GM23338 (cell line): ENCODE data around the gene TNIP2. TPM values are rescaled to one million over a fixed set of nuclear protein-coding genes. Genes with fewer than 3 reads are reported as not detected.

ENCODE experiments used
- ATAC-seq: fragments of 200-7000 bp; cut with Tn5 transposase; 3 replicates; pipeline ENCODE4 v1.9.1; 2020
- DNase-seq: peaks from one replicate; pipeline ENCODE4 v3.0.0-alpha.2; 2015; ENCODE audit warnings: low spot score
- H2AFZ ChIP-seq: fragments of 200-600 bp; sonication (generic); 2 replicates; pipeline ENCODE4 v1.8.0; 2016; ENCODE audit warnings: antibody characterized with exemption, mild to moderate bottlenecking, moderate library complexity
- H3F3A ChIP-seq: fragments of 200-600 bp; sonication (generic); replicated peaks from 2 replicates; pipeline ENCODE4 v1.8.0; 2017; ENCODE audit warnings: antibody characterized with exemption, mixed run types, low read depth
- H3K27ac ChIP-seq: fragments of 200-600 bp; sonication (generic); 2 replicates; pipeline ENCODE4 v1.6.1; 2016; ENCODE audit warnings: low read depth
- H3K27me3 ChIP-seq: fragments of 200-600 bp; sonication (generic); 2 replicates; pipeline ENCODE4 v1.8.0; 2016; ENCODE audit warnings: mild to moderate bottlenecking, mixed run types, moderate library complexity; ENCODE audit not compliant: insufficient read depth
- H3K36me3 ChIP-seq: fragments of 200-600 bp; sonication (generic); 2 replicates; pipeline ENCODE4 v1.8.0; 2016; ENCODE audit warnings: mild to moderate bottlenecking; ENCODE audit not compliant: insufficient read depth
- H3K4me1 ChIP-seq: fragments of 200-600 bp; sonication (generic); 2 replicates; pipeline ENCODE4 v1.8.0; 2016; ENCODE audit warnings: mild to moderate bottlenecking, moderate library complexity; ENCODE audit not compliant: insufficient read depth
- H3K4me2 ChIP-seq: fragments of 200-600 bp; sonication (generic); 2 replicates; pipeline ENCODE4 v1.7.1; 2017; ENCODE audit warnings: mixed run types
- H3K4me3 ChIP-seq: fragments of 200-600 bp; sonication (generic); 2 replicates; pipeline ENCODE4 v1.6.1; 2016; ENCODE audit warnings: mixed run types
- H3K79me2 ChIP-seq: fragments of 200-600 bp; sonication (generic); replicated peaks from 2 replicates; pipeline ENCODE4 v1.8.0; 2017; ENCODE audit warnings: mild to moderate bottlenecking; ENCODE audit not compliant: insufficient read depth
- H3K9me2 ChIP-seq: fragments of 200-600 bp; sonication (generic); 2 replicates; pipeline ENCODE4 v1.8.0; 2017; ENCODE audit not compliant: insufficient read depth
- H4K20me1 ChIP-seq: fragments of 200-600 bp; sonication (generic); replicated peaks from 2 replicates; pipeline ENCODE4 v1.8.0; 2017; ENCODE audit warnings: mild to moderate bottlenecking; ENCODE audit not compliant: insufficient read depth
- H3K27ac Mint-ChIP-seq: 2 replicates; pipeline ENCODE4 v1.8.0; 2020; ENCODE audit warnings: inconsistent platforms, mild to moderate bottlenecking, moderate library complexity, mixed read lengths
- H3K27me3 Mint-ChIP-seq: 3 replicates; pipeline ENCODE4 v1.8.0; 2022; ENCODE audit warnings: low read depth, mild to moderate bottlenecking, moderate library complexity, mixed read lengths, inconsistent platforms; ENCODE audit not compliant: insufficient read depth, poor library complexity
- H3K36me3 Mint-ChIP-seq: 3 replicates; pipeline ENCODE4 v1.8.0; 2021; ENCODE audit warnings: low read depth, mild to moderate bottlenecking, inconsistent platforms, moderate library complexity, mixed read lengths
- H3K4me1 Mint-ChIP-seq: 3 replicates; pipeline ENCODE4 v1.8.0; 2020; ENCODE audit warnings: mild to moderate bottlenecking, inconsistent platforms, mixed read lengths
- H3K4me3 Mint-ChIP-seq: 3 replicates; pipeline ENCODE4 v1.8.0; 2021; ENCODE audit warnings: moderate library complexity, mild to moderate bottlenecking, inconsistent platforms, mixed read lengths
- H3K9me3 Mint-ChIP-seq: 3 replicates; pipeline ENCODE4 v1.8.0; 2020; ENCODE audit warnings: moderate library complexity, mild to moderate bottlenecking, inconsistent platforms, mixed read lengths
- CREB1 ChIP-seq: fragments of 250-450 bp; sonication (Bioruptor Pico); IDR thresholded peaks from 2 replicates; pipeline ENCODE4 v1.5.0; 2020; ENCODE audit warnings: low read depth, mild to moderate bottlenecking, moderate library complexity
- CTCF ChIP-seq, 2 experiments: fragments of 200-600 bp in 1 of 2; sonication (generic) in 1 of 2; conservative IDR thresholded peaks; 2 replicates each; pipeline versions ENCODE4 v1.5.1 to v1.6.1; 2016 to 2017; ENCODE audit warnings: antibody characterized with exemption in 2 of 2, low read depth in 2 of 2, mild to moderate bottlenecking in 2 of 2, moderate library complexity in 1 of 2
- EZH2 ChIP-seq: fragments of 200-600 bp; sonication (generic); IDR thresholded peaks from one replicate; pipeline ENCODE4 v1.8.0; 2017; ENCODE audit warnings: antibody characterized with exemption, mild to moderate bottlenecking, low read depth; ENCODE audit not compliant: unreplicated experiment
- EZH2phosphoT487 ChIP-seq: fragments of 200-600 bp; sonication (generic); IDR thresholded peaks from one replicate; pipeline ENCODE4 v1.8.1; 2018; ENCODE audit warnings: antibody characterized with exemption; ENCODE audit not compliant: unreplicated experiment
- JUNB ChIP-seq: IDR thresholded peaks from one replicate; pipeline ENCODE4 v1.6.1; 2016; ENCODE audit warnings: antibody characterized with exemption; ENCODE audit not compliant: unreplicated experiment
- POLR2AphosphoS5 ChIP-seq: IDR thresholded peaks from 2 replicates; pipeline ENCODE4 v1.6.1; 2016; ENCODE audit warnings: antibody characterized with exemption, low read depth
- STAT1 ChIP-seq: IDR thresholded peaks from one replicate; pipeline ENCODE4 v1.6.1; 2016; ENCODE audit warnings: antibody characterized with exemption; ENCODE audit not compliant: unreplicated experiment
- ZNF331 ChIP-seq: fragments of 250-450 bp; sonication (Bioruptor Pico); IDR thresholded peaks from 2 replicates; pipeline ENCODE4 v1.5.0; 2020; ENCODE audit warnings: low read depth, mild to moderate bottlenecking, moderate library complexity
- polyA plus RNA-seq: library from polyadenylated mRNA; unstranded; fragments of >200 nt; fragmentation: Nextera tagmentation; extraction: Ambion mirVana; gene quantifications from 2 replicates; pipeline ENCODE4 v1.2.1, GENCODE V29; 2016
- total RNA-seq: library from RNA; depleted of rRNA; stranded (reverse); fragments of >200 nt; shearing (Covaris generic); gene quantifications from 2 replicates; pipeline ENCODE4 v1.2.3, GENCODE V29; 2014
- TF ChIP-seq, protein P1 (sequence below): fragments of 250-450 bp; sonication (Bioruptor Pico); IDR thresholded peaks from 2 replicates; pipeline ENCODE4 v1.5.0; 2020; ENCODE audit warnings: mild to moderate bottlenecking, moderate library complexity

The TNIP2 gene
- total and polyA plus RNA-seq, 2 experiments from 2014 or later = 34.8 to 61.4 TPM

DNA sequence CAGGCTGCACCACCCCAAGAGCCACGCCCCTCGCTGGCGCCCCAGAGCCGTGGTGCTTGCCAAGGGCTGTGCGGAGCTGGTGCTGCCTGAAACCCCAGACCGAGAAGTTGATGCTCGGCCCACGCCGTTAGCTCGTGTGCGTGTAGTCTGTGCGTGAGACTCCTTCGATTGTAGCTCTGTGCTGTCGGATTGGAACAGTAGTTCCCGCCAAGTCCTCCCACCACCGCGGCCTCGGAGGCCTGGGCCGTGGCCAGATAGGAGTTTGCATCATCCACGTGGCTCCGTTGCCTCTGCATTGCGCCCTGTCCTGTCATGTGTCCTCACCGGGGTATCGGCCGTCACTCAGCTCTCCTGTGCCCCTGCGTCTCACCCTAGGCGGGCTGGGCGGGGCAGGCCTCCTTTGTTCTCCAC is 24.2 kb downstream of the TNIP2 start:
- Histone ChIP-seq H3K27me3 (no peaks in the 10 kb centered on the region), H3K4me2 (no peak overlapping the region), H2AFZ (no peak overlapping the region), H3K4me3 (no peak overlapping the region), H3K36me3 (no peaks in the 10 kb centered on the region), H3K79me2 (no peaks in the 10 kb centered on the region), H4K20me1 (no peaks in the 10 kb centered on the region; the same call in 1 of the 2 replicates), H3K9me2 (no peaks in the 10 kb centered on the region), H3K27ac (no peak overlapping the region), H3F3A (no peaks in the 10 kb centered on the region), H3K4me1 (no peaks in the 10 kb centered on the region)
- ATAC-seq = no peak
- Mint-ChIP-seq H3K27ac (no peak overlapping the region), H3K4me1 (no peaks in the 10 kb centered on the region; the same call in 2 of the 3 replicates), H3K9me3 (peaks cover 13% of the 10 kb centered on the region; the same call in 2 of the 3 replicates), H3K4me3 (no peak overlapping the region), H3K27me3 (peaks cover 8% of the 10 kb centered on the region), H3K36me3 (peaks cover 30% of the 10 kb centered on the region)
- DNase-seq = no peak
- TF ChIP-seq CREB1 = no peak
- TF ChIP-seq STAT1 = no peak
- TF ChIP-seq POLR2AphosphoS5 = no peak
- TF ChIP-seq ZNF331 (CRISPR knock-in tag) = no peak
- no peak for TF ChIP-seq JUNB
- no peak for TF ChIP-seq EZH2
- TF ChIP-seq, protein P1, sequence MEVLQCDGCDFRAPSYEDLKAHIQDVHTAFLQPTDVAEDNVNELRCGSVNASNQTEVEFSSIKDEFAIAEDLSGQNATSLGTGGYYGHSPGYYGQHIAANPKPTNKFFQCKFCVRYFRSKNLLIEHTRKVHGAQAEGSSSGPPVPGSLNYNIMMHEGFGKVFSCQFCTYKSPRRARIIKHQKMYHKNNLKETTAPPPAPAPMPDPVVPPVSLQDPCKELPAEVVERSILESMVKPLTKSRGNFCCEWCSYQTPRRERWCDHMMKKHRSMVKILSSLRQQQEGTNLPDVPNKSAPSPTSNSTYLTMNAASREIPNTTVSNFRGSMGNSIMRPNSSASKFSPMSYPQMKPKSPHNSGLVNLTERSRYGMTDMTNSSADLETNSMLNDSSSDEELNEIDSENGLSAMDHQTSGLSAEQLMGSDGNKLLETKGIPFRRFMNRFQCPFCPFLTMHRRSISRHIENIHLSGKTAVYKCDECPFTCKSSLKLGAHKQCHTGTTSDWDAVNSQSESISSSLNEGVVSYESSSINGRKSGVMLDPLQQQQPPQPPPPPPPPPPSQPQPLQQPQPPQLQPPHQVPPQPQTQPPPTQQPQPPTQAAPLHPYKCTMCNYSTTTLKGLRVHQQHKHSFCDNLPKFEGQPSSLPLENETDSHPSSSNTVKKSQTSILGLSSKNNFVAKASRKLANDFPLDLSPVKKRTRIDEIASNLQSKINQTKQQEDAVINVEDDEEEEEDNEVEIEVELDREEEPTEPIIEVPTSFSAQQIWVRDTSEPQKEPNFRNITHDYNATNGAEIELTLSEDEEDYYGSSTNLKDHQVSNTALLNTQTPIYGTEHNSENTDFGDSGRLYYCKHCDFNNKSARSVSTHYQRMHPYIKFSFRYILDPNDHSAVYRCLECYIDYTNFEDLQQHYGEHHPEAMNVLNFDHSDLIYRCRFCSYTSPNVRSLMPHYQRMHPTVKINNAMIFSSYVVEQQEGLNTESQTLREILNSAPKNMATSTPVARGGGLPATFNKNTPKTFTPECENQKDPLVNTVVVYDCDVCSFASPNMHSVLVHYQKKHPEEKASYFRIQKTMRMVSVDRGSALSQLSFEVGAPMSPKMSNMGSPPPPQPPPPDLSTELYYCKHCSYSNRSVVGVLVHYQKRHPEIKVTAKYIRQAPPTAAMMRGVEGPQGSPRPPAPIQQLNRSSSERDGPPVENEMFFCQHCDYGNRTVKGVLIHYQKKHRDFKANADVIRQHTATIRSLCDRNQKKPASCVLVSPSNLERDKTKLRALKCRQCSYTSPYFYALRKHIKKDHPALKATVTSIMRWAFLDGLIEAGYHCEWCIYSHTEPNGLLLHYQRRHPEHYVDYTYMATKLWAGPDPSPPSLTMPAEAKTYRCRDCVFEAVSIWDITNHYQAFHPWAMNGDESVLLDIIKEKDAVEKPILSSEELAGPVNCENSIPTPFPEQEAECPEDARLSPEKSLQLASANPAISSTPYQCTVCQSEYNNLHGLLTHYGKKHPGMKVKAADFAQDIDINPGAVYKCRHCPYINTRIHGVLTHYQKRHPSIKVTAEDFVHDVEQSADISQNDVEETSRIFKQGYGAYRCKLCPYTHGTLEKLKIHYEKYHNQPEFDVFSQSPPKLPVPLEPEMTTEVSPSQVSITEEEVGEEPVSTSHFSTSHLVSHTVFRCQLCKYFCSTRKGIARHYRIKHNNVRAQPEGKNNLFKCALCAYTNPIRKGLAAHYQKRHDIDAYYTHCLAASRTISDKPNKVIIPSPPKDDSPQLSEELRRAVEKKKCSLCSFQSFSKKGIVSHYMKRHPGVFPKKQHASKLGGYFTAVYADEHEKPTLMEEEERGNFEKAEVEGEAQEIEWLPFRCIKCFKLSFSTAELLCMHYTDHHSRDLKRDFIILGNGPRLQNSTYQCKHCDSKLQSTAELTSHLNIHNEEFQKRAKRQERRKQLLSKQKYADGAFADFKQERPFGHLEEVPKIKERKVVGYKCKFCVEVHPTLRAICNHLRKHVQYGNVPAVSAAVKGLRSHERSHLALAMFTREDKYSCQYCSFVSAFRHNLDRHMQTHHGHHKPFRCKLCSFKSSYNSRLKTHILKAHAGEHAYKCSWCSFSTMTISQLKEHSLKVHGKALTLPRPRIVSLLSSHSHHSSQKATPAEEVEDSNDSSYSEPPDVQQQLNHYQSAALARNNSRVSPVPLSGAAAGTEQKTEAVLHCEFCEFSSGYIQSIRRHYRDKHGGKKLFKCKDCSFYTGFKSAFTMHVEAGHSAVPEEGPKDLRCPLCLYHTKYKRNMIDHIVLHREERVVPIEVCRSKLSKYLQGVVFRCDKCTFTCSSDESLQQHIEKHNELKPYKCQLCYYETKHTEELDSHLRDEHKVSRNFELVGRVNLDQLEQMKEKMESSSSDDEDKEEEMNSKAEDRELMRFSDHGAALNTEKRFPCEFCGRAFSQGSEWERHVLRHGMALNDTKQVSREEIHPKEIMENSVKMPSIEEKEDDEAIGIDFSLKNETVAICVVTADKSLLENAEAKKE (CRISPR knock-in tag) = no peak
- TF ChIP-seq CTCF (conservative IDR thresholded peaks at IDR 0.05; ENCODE audit: low read depth in 2 of 2) = no peak
- no peak for TF ChIP-seq EZH2phosphoT487
